ENCODE measurements around the gene APOL3.

The APOL3 gene

DNA sequence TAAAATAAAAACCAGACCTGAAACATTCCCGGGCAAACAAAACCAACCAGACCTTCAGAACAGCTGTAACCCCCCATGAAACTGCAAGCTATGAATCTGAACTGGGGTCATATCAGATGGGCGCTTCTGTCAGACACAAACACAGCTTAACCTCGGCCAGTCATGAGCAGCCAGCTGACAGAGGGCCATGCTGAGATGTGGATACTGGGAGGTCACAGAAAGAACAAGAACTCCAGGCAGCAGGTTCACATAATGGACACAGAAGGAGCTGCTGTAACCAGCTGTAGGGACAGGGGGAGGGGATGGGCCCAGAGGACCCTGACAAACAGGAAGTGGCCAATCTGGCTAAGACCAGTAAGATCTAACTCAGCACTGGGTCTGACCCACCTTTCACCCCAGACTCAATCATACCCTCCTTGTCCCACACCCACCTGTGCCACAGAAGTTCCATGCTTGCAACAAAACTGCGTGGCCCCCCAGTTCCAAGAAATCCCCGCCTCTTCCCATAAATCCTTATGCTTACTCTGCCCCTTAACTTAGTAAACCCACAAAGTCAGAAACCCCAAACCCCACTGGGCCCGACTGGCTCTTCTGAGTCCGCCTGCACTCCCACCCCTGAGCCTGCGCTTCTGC is 37.1 kb upstream of the APOL3 start:
- TF ChIP-seq, protein P1, sequence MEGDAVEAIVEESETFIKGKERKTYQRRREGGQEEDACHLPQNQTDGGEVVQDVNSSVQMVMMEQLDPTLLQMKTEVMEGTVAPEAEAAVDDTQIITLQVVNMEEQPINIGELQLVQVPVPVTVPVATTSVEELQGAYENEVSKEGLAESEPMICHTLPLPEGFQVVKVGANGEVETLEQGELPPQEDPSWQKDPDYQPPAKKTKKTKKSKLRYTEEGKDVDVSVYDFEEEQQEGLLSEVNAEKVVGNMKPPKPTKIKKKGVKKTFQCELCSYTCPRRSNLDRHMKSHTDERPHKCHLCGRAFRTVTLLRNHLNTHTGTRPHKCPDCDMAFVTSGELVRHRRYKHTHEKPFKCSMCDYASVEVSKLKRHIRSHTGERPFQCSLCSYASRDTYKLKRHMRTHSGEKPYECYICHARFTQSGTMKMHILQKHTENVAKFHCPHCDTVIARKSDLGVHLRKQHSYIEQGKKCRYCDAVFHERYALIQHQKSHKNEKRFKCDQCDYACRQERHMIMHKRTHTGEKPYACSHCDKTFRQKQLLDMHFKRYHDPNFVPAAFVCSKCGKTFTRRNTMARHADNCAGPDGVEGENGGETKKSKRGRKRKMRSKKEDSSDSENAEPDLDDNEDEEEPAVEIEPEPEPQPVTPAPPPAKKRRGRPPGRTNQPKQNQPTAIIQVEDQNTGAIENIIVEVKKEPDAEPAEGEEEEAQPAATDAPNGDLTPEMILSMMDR (IDR thresholded peaks at IDR 0.05; ENCODE audit: low read depth, low read length, missing control alignments) = no peak
- H3K4me3 ChIP-seq (replicated peaks; ENCODE audit: low read depth, low read length) = no peak overlapping the region
- DNase-seq (ENCODE audit: extremely low read depth, low read depth) = no peak

DNA sequence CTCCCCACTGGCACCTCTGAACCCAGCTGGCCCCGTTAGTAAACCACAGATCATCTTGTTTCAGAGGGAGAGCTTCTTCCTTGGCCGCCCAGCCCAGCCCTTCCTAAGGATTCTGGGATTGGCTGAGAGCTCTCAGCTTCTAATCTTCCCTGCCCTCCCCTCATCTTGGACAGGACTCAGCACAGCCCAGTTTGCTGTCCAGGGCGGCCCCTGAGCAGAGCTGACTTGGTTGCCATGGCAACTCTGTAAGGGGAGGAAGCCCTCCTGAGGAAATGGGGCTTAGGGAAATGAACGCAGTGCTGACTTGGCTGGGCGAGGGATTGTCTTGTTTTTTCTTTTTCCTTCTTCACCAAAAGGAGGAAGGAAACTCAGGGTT is 36.5 kb upstream of the APOL3 start:
- no peak overlapping the region for H3K4me3 ChIP-seq (replicated peaks; ENCODE audit: low read depth, low read length)
- TF ChIP-seq, protein P1 (IDR thresholded peaks at IDR 0.05; ENCODE audit: low read depth, low read length, missing control alignments) = no peak
- DNase-seq (ENCODE audit: extremely low read depth, low read depth) = no peak

DNA sequence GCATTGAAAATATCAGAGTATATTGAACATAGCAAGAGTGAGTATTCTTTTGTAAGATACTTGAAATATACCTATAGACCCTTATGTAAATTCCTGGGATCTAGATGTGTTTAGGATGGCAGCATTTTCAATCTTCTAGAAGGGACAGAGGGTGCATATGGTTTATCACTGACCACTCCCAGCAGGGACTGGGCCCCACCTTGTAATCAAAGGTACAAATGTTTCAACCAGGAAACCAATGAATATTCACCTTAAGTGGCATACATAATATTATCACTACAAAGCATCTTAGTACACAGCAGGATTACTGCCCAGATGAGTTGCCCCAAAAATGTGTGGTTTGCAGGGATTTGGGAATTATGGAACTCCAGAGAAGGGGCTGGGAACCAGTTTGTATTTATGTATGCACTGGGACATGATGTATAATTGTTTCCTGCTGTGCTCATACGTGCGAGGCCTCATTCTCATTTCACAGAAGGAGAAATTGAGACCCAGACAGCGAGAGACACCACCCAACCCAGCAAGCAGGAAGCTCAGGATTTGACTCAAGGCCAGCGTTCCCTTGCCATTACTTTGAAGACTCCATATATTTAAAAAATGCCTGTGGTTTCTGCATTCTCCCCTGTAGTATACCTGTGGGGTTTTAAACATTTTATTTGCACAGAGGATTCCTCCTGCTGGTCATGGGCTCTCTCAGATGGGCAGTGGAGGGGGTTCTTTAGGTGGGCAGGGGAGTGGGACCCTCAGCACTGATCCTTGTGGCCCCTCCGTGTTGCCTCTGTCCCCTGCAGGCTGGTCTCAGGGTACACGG is 35.9 kb upstream of the APOL3 start:
- TF ChIP-seq, protein P1 (IDR thresholded peaks at IDR 0.05; ENCODE audit: low read depth, low read length, missing control alignments) = no peak
- DNase-seq (ENCODE audit: extremely low read depth, low read depth) = no peak
- H3K4me3 ChIP-seq (replicated peaks; ENCODE audit: low read depth, low read length) = no peak overlapping the region

DNA sequence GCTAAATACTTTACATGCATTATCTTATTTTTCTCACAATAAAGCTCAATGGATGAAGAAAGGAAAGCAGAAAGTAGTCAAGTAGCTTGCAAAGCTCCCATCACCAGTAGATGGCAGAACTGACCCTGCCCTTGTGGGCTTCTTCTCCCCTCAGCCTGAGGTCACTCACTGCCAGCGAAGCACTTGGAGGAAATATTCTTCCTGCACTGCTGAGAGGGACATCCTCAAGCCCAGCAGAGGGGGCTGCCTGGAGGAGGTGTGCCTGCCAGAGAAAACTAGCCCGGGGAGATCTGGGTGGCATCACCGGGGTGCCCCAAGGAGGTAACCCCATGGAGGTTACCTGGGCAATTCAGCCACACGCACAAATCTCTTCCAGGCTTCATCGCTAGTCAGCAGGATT is 34.4 kb upstream of the APOL3 start:
- TF ChIP-seq, protein P1 (IDR thresholded peaks at IDR 0.05; ENCODE audit: low read depth, low read length, missing control alignments) = peak; percentile 79
- DNase-seq (ENCODE audit: extremely low read depth, low read depth) = no peak
- H3K4me3 ChIP-seq (replicated peaks; ENCODE audit: low read depth, low read length) = no peak overlapping the region

DNA sequence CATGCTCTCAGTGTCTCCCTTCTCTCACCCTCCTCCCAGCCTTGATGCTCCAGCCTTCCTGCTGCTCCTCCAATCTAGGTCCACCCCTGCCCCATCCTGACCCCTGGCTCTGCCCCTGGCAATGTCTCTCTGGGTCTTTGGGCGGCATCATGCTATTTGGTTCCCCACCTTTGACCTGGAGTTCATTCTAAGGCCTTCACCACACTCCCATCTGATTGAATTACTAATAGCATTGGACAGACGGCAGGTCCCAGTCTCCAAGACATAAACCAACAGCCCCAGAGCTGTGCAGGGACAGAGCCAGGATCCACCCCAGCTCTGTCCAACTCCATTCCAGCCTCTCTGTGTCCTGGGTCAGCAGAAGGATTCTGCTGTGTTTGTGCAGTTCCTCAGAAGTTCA is 33.8 kb upstream of the APOL3 start:
- TF ChIP-seq, protein P1 (IDR thresholded peaks at IDR 0.05; ENCODE audit: low read depth, low read length, missing control alignments) = no peak
- H3K4me3 ChIP-seq (replicated peaks; ENCODE audit: low read depth, low read length) = no peak overlapping the region
- DNase-seq (ENCODE audit: extremely low read depth, low read depth) = no peak

DNA sequence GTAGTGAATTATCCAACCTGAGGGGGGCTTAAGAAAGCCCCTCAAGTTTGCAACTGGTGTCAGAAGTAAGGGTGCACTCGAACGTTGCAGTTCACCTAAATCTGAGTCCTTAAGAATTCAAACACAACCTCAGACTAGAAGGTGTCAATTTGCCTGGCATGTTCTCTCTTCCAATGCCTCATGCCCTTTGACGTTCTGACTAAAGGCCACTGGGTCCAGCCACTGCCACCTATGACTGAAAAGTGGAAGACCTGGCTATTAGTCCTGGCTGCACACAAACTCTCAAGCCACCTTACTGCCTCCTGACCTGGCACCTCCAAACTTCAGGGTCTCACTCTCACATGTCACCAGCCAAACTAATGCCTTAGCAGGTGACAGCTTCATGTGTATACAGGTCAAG is 33.0 kb upstream of the APOL3 start:
- TF ChIP-seq, protein P1 (IDR thresholded peaks at IDR 0.05; ENCODE audit: low read depth, low read length, missing control alignments) = no peak
- H3K4me3 ChIP-seq (replicated peaks; ENCODE audit: low read depth, low read length) = no peak overlapping the region
- DNase-seq (ENCODE audit: extremely low read depth, low read depth) = no peak
